Measurements from ENCODE around the gene RPL27A.
"Not testable (repeated sequence)": the region's sequence is repeated elsewhere in the genome, so short reads cannot be mapped to it uniquely, and the experiment has no call there.

The RPL27A gene

DNA sequence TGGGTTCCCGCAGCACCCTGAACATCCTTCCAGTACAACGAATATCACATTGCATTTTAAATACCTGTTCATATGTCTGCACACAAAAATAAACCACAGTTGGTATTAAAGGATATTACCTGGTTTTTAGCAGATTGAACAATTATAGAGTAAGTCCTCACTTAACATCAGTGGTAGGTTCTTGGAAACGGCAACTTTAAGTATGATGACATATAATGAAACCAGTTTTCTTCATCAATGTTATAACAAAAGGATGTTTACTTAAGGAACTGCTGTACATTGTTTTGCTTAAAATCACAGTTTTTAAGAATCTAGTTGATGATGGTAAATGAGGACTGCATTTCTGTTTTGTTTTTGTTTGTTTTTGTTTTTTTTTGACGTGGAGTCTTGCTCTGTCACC lies 28.1 kb upstream of the RPL27A start:
- no peak overlapping the region for H3K4me3 ChIP-seq (ENCODE audit: low read depth, low read length)
- DNase-seq (ENCODE audit: low read depth), result no peak
- TF ChIP-seq, protein P1, sequence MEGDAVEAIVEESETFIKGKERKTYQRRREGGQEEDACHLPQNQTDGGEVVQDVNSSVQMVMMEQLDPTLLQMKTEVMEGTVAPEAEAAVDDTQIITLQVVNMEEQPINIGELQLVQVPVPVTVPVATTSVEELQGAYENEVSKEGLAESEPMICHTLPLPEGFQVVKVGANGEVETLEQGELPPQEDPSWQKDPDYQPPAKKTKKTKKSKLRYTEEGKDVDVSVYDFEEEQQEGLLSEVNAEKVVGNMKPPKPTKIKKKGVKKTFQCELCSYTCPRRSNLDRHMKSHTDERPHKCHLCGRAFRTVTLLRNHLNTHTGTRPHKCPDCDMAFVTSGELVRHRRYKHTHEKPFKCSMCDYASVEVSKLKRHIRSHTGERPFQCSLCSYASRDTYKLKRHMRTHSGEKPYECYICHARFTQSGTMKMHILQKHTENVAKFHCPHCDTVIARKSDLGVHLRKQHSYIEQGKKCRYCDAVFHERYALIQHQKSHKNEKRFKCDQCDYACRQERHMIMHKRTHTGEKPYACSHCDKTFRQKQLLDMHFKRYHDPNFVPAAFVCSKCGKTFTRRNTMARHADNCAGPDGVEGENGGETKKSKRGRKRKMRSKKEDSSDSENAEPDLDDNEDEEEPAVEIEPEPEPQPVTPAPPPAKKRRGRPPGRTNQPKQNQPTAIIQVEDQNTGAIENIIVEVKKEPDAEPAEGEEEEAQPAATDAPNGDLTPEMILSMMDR (IDR thresholded peaks at IDR 0.05; ENCODE audit: low read depth, low read length, missing control alignments), result no peak
- in situ Hi-C loops (cut with HindIII; ENCODE audit: low sequenced_read_pairs), result no loop called here

DNA sequence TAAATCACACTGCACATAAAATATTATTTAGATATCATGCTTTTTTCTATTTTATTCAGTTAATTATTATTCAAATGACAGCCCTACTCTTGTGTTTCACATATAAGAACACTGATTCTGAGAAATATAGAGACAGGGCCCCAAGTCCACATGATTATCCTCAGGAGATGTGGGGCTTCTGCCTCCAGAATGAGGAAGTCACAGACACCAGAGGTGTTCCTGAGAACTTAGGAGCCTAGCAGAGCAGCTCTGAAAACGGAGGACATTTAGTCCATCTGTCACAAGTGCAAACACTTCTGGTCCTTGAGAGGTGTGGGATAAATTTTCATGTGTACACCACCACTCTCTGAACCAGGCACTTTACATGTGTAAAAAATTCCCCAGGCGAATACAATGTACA lies 26.3 kb upstream of the RPL27A start:
- in situ Hi-C loops (cut with HindIII; ENCODE audit: low sequenced_read_pairs), result no loop called here
- no peak for DNase-seq (ENCODE audit: low read depth)
- H3K4me3 ChIP-seq (ENCODE audit: low read depth, low read length), result no peak overlapping the region
- TF ChIP-seq, protein P1 (IDR thresholded peaks at IDR 0.05; ENCODE audit: low read depth, low read length, missing control alignments), result no peak

DNA sequence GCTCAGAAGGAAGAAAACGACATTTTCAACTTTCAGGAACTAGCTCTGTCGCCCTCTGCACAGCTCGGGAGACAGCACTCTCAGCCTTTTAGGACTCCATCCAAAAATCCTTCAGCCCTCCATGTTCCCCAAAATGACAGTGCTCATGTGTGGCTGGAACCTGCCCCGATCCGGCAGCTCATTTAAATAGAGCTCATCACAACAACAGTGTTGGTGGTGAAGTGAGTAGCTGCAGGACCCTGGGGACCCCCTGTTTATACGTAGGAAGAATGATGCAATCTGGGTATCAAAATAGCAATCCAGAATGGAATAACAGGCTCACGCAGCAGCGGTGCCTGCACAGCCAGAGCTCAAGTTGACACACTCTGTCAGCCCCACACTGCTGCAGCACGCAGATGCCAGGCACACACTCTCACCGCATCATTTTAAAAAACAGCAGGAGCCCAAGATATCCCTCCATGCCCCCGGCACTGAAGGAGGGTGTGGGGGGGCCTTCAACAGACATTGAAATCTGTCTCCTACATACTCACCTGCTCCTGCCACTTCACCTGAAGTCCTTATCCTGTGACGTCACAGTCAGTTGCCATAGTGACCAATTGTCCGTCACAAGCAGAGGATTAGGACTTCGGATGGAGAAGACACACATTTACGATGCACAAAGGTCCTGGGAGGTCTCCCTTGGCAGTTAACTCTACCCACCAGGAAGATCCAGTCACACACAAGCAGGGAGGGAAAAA lies 24.1 kb upstream of the RPL27A start:
- H3K4me3 ChIP-seq (ENCODE audit: low read depth, low read length), result no peak overlapping the region
- no peak for DNase-seq (ENCODE audit: low read depth)
- TF ChIP-seq, protein P1 (IDR thresholded peaks at IDR 0.05; ENCODE audit: low read depth, low read length, missing control alignments), result no peak
- in situ Hi-C loops (cut with HindIII; ENCODE audit: low sequenced_read_pairs), result no loop called here

DNA sequence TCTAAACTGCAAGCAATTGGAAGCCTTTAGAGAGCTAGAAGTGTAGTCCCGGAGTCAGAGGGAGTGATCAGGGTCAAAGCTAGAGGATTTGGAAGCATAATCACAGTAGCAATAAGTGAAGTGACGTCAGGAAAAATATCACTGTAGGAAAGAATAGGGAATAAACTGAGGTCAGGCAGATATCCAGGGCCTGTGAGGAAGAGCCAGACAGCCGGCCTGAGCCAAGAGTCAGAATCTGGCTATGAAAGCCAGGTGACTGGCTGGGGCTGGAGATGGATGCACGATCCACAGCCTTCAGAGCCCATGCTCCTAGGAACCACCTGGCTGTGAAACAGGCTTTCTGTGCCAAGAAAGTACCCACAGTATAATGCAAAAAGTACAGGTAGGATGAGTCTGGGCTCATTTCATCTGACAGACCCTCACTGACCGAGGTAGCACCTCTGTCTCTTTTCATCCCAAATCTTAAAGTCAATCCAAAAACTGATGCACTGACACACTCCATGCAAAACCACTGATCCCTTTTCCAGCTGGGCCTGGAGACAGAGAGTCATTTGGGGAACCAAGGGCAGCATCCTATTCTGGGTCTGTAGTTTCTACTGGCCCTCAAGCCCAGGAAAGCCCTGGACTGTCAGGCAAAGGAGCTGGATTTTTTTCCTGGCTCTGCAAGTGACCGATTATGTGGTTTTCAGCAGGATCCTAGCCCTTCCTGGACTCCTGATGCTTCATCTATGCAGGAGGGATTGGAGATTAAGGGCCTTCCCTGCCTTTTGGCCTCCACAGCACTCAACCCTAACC lies 21.4 kb upstream of the RPL27A start:
- in situ Hi-C loops (cut with HindIII; ENCODE audit: low sequenced_read_pairs), result no loop called here
- DNase-seq (ENCODE audit: low read depth), result no peak
- TF ChIP-seq, protein P1 (IDR thresholded peaks at IDR 0.05; ENCODE audit: low read depth, low read length, missing control alignments), result no peak
- no peak overlapping the region for H3K4me3 ChIP-seq (ENCODE audit: low read depth, low read length)

DNA sequence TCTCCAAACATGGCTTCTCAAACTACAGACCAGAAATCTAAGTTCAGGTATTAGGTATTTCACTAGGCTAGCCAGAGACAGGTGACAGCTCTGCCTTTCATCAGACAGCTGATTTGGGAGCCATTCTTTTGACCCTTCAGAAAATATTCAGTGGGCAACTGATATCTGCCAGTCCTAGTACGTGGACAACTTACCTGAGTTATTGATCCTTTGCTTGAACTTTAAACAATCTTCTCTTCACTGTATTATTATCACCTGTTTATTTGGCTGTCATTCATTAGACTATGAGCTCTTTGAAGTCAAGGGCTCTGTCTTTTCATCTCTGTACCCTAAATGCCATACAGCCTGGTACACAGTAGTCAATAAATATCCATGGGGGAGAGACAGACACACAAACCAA lies 17.4 kb upstream of the RPL27A start:
- in situ Hi-C loops (cut with HindIII; ENCODE audit: low sequenced_read_pairs), result no loop called here
- TF ChIP-seq, protein P1 (IDR thresholded peaks at IDR 0.05; ENCODE audit: low read depth, low read length, missing control alignments), result no peak
- H3K4me3 ChIP-seq (ENCODE audit: low read depth, low read length), result no peak overlapping the region
- no peak for DNase-seq (ENCODE audit: low read depth)

DNA sequence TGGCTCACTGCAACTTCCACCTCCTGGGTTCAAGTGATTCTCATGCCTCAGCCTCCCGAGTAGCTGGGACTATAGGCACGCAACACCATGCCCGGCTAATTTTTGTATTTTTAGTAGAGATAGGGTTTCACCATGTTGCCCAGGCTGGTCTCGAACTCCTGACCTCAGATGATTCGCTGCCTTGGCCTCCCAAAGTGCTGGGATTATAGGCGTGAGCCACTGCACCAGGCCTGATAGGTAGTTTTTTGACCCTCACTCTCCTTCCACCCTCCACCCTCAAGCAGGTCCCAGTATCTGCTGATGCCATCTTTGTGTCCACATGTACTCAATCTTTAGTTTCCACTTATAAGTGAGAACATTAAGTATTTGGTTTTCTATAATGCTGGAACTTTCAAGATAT lies 12.5 kb upstream of the RPL27A start:
- H3K4me3 ChIP-seq (ENCODE audit: low read depth, low read length); in situ Hi-C loops (cut with HindIII; ENCODE audit: low sequenced_read_pairs); DNase-seq (ENCODE audit: low read depth): not testable (repeated sequence)

DNA sequence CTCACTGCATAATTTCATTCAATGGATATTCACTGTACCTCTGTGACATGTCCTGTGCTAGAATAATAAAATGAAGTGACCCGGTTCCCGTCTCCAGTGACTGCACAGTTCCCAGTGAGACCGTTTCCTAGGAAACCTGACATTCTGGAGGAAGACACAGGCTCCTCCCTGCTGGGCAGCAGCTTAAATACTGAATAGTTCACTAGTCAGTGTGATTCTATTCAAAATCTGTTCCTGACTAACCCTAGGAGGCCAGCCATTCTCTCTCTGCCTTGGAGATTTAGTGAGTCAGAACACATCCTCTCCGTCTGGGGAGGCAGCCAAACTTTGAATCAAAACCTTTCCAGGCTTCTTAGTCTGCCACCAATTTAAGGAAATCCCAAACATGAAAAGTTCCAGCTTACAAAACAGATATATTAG lies 11.4 kb upstream of the RPL27A start:
- TF ChIP-seq, protein P1 (IDR thresholded peaks at IDR 0.05; ENCODE audit: low read depth, low read length, missing control alignments), result no peak
- no peak overlapping the region for H3K4me3 ChIP-seq (ENCODE audit: low read depth, low read length)
- in situ Hi-C loops (cut with HindIII; ENCODE audit: low sequenced_read_pairs), result no loop called here
- peak; percentile 95 for DNase-seq (ENCODE audit: low read depth)

Measured in astrocyte of the cerebellum (primary cell).